Hematopoietic multipotent progenitor cell treated with erythropoietin and hydrocortisone succinate and interleukin-3 and kit ligand, for 15 days (in vitro differentiated cells): Measurements from ENCODE around the gene EXOC6B.

Experiments used
- DNase-seq: peaks from one replicate; pipeline ENCODE4 v3.0.0-alpha.2; 2015; ENCODE audit warnings: low spot score

The EXOC6B gene

GRCh38 chr2:72157871-72158771 is 667.7 kb downstream of the EXOC6B start:
- no peak for DNase-seq

GRCh38 chr2:72156872-72157271 is 669.0 kb downstream of the EXOC6B start:
- DNase-seq: no peak

- no peak for DNase-seq
Measured at GRCh38 chr2:72155737-72156136, 670.1 kb downstream of the EXOC6B start.

GRCh38 chr2:72155151-72155550 is 670.7 kb downstream of the EXOC6B start:
- no peak for DNase-seq

- no peak for DNase-seq
Measured at GRCh38 chr2:72154386-72154975, 671.4 kb downstream of the EXOC6B start.

GRCh38 chr2:72153924-72154323 is 671.9 kb downstream of the EXOC6B start:
- DNase-seq: no peak

- no peak for DNase-seq
Measured at GRCh38 chr2:72153026-72153791, 672.6 kb downstream of the EXOC6B start.

- DNase-seq: no peak
Measured at GRCh38 chr2:72150861-72151356, 674.9 kb downstream of the EXOC6B start.

- DNase-seq: peak; percentile 53
Measured at GRCh38 chr2:72150157-72150860, 675.5 kb downstream of the EXOC6B start.

GRCh38 chr2:72149556-72150156 is 676.2 kb downstream of the EXOC6B start:
- DNase-seq: no peak

- DNase-seq: no peak
Measured at GRCh38 chr2:72148837-72149555, 676.8 kb downstream of the EXOC6B start.

- no peak for DNase-seq
Measured at GRCh38 chr2:72148003-72148836, 677.6 kb downstream of the EXOC6B start.

- DNase-seq: no peak
Measured at GRCh38 chr2:72147303-72147971, 678.4 kb downstream of the EXOC6B start, which contains the start of gene CYP26B1. Gene CYP26B1, minus strand, starts transcription at chr2:72147862. Its CDS starts 28 bp downstream, at chr2:72147834.

GRCh38 chr2:72146347-72147302 is 679.2 kb downstream of the EXOC6B start:
- DNase-seq: no peak

GRCh38 chr2:72145658-72146329 is 680.0 kb downstream of the EXOC6B start:
- no peak for DNase-seq

- no peak for DNase-seq
Measured at GRCh38 chr2:72145289-72145657, 680.6 kb downstream of the EXOC6B start.

- no peak for DNase-seq
Measured at GRCh38 chr2:72144632-72145288, 681.1 kb downstream of the EXOC6B start.
